ENCODE data around the gene FGFR4. TPM values are rescaled to one million over a fixed set of nuclear protein-coding genes. Genes with fewer than 3 reads are reported as not detected.

FGFR4 gene
- total and polyA plus RNA-seq, 2 donors (not counting 1 experiment from before 2014, with no cell fraction given): 1.2 to 2.7 TPM

DNA sequence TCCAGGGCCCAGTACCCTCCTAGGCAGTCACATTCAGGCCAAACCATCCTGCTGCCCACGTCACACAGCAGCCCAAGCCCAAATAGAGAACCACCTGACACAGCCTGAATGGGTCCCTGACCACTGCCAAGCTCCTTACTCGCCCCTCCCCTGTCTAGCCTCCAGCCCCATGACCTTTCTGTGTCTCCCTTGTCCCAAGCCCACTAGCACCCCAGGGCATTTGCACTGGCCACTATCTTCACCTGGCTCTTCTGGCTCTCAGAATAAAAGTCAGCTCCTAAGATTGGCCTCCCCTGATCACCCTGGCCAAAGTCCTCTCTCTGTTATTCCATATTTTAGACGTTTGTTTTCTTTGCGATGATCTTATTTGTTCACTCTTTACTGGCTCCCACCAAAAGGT, 20.4 kb downstream of the FGFR4 start:
- ChIA-PET POLR2A (no interaction called here), CTCF (interaction anchor here (0.5 to 1.4 kb wide), 4 partner anchors 31 to 443 kb away, joined by 3 to 10 read pairs (median 3); no protein-coding TSS in a partner anchor)
- Histone ChIP-seq H2AFZ (ENCODE audit: insufficient read depth, low read depth, low read length, poor library complexity, severe bottlenecking) (no peak overlapping the region), H3K9me3 (ENCODE audit: control extremely low read depth in 1 of 3, control insufficient read depth in 2 of 3, insufficient read depth in 1 of 3, low read length in 2 of 3) (no peaks in the 10 kb centered on the region), H3K9ac (ENCODE audit: low read length) (no peak overlapping the region), H3K4me2 (replicated peaks; ENCODE audit: low read depth, low read length, poor library complexity, severe bottlenecking) (no peak overlapping the region), H3K79me2 (ENCODE audit: control insufficient read depth, insufficient read depth, low read length) (no peaks in the 10 kb centered on the region), H3K4me1 (ENCODE audit: control insufficient read depth in 2 of 2, insufficient read depth in 2 of 2, low read length in 2 of 2) (peaks cover 0 to 6% of the 10 kb centered on the region in 2 donors), H3K27ac (ENCODE audit: low read length in 2 of 2) (no peak overlapping the region), H3K27me3 (replicated peaks in 1 of 4; ENCODE audit: control extremely low read depth in 1 of 4, control insufficient read depth in 3 of 4, insufficient read depth in 4 of 4, low read length in 3 of 4) (peaks cover 0 to 5% (median 0%) of the 10 kb centered on the region in 4 experiments), H3K36me3 (replicated peaks in 1 of 2; ENCODE audit: control extremely low read depth in 1 of 2, control insufficient read depth in 1 of 2, extremely low read depth in 1 of 2, insufficient read depth in 2 of 2, low read length in 1 of 2) (no peaks in the 10 kb centered on the region), H4K20me1 (ENCODE audit: control insufficient read depth, insufficient read depth, low read length, poor library complexity, severe bottlenecking) (no peaks in the 10 kb centered on the region), H3K4me3 (ENCODE audit: control extremely low read depth in 1 of 5, extremely low read depth in 1 of 5, insufficient read depth in 1 of 5, low read depth in 2 of 5, low read length in 4 of 5) (no peak overlapping the region)
- H3K9me3 Mint-ChIP-seq (ENCODE audit: insufficient read depth): no peaks in the 10 kb centered on the region
- WGBS (ENCODE audit: insufficient coverage): 84% methylated on average over 4 of the region's 4 CpGs
- H3K27ac Mint-ChIP-seq: no peak overlapping the region
- no peak for ATAC-seq (ENCODE audit: low read depth)
- TF ChIP-seq EZH2 (IDR thresholded peaks at IDR 0.05; ENCODE audit: borderline replicate concordance, insufficient read depth, low read depth, low read length, poor library complexity, severe bottlenecking) (no peak), CTCF (IDR thresholded peaks at IDR 0.05) (no peak)
- no peak overlapping the region for H3K4me3 Mint-ChIP-seq
- intact Hi-C loops (cut with micrococcal nuclease): no loop called here
- DNase-seq: no peak
- H3K27me3 Mint-ChIP-seq: peaks cover 7% of the 10 kb centered on the region
- H3K4me1 Mint-ChIP-seq: peaks cover 4% of the 10 kb centered on the region

GRCh38 chr5:177109810-177110209, 23.1 kb downstream of the FGFR4 start:
- no peak overlapping the region for H3K4me3 ChIP-seq (ENCODE audit: control extremely low read depth in 1 of 5, extremely low read depth in 1 of 5, insufficient read depth in 1 of 5, low read depth in 2 of 5, low read length in 4 of 5)

More at GRCh38 chr5:177109810-177110209, 23.1 kb downstream of the FGFR4 start:
- H3K79me2 ChIP-seq (ENCODE audit: control insufficient read depth, insufficient read depth, low read length): no peaks in the 10 kb centered on the region
- POLR2A ChIA-PET: interaction anchor here (0.6 kb wide), 1 partner anchor 194 kb away, joined by 8 read pairs; no protein-coding TSS in a partner anchor
- H3K36me3 ChIP-seq (replicated peaks in 1 of 2; ENCODE audit: control extremely low read depth in 1 of 2, control insufficient read depth in 1 of 2, extremely low read depth in 1 of 2, insufficient read depth in 2 of 2, low read length in 1 of 2): no peaks in the 10 kb centered on the region
- DNase-seq (no peak), ATAC-seq (ENCODE audit: low read depth) (no peak)
- no peaks in the 10 kb centered on the region for H3K9me3 ChIP-seq (ENCODE audit: control extremely low read depth in 1 of 3, control insufficient read depth in 2 of 3, insufficient read depth in 1 of 3, low read length in 2 of 3)
- H3K4me3 Mint-ChIP-seq: no peak overlapping the region
- 94% methylated on average over 8 of the region's 9 CpGs for WGBS (ENCODE audit: insufficient coverage)
- H3K27ac Mint-ChIP-seq: no peak overlapping the region
- no peak overlapping the region for H3K27ac ChIP-seq (ENCODE audit: low read length in 2 of 2)
- H2AFZ ChIP-seq (ENCODE audit: insufficient read depth, low read depth, low read length, poor library complexity, severe bottlenecking): no peak overlapping the region
- H3K27me3 Mint-ChIP-seq: no peaks in the 10 kb centered on the region
- no peaks in the 10 kb centered on the region for H4K20me1 ChIP-seq (ENCODE audit: control insufficient read depth, insufficient read depth, low read length, poor library complexity, severe bottlenecking)
- no peaks in the 10 kb centered on the region for H3K9me3 Mint-ChIP-seq (ENCODE audit: insufficient read depth)
- no peak overlapping the region for H3K9ac ChIP-seq (ENCODE audit: low read length)
- CTCF ChIA-PET: interaction anchor here (1.0 to 6.9 kb wide), 5 partner anchors 11 to 451 kb away, joined by 3 to 82 read pairs (median 10); no protein-coding TSS in a partner anchor
- peaks cover 7% of the 10 kb centered on the region for H3K4me1 Mint-ChIP-seq
- intact Hi-C loops (cut with micrococcal nuclease): loop anchor here (5.0 to 10.0 kb wide), 5 partner anchors 67 to 295 kb away; partner anchors contain the start of genes F12, PFN3, PRELID1 and RAB24
- no peak overlapping the region for H3K4me2 ChIP-seq (replicated peaks; ENCODE audit: low read depth, low read length, poor library complexity, severe bottlenecking)
- no peaks in the 10 kb centered on the region for H3K27me3 ChIP-seq (replicated peaks in 1 of 4; ENCODE audit: control extremely low read depth in 1 of 4, control insufficient read depth in 3 of 4, insufficient read depth in 4 of 4, low read length in 3 of 4)
- TF ChIP-seq CTCF (IDR thresholded peaks at IDR 0.05) (no peak), EZH2 (IDR thresholded peaks at IDR 0.05; ENCODE audit: borderline replicate concordance, insufficient read depth, low read depth, low read length, poor library complexity, severe bottlenecking) (no peak)
- peaks cover 0 to 9% of the 10 kb centered on the region in 2 donors for H3K4me1 ChIP-seq (ENCODE audit: control insufficient read depth in 2 of 2, insufficient read depth in 2 of 2, low read length in 2 of 2)

All from B cell (primary cell).